Stomach (tissue), 4 donors: ENCODE results near the gene ALG1.

ENCODE experiments used
- EP300 ChIP-seq: sonication (generic); formaldehyde crosslinking; IDR thresholded peaks from one replicate; pipeline ENCODE4 v1.6.1; 2017; ENCODE audit warnings: antibody characterized with exemption
- POLR2A ChIP-seq, 4 donors: fragments of 450-650 bp; IDR thresholded peaks; one replicate each; pipeline ENCODE4 v1.6.1; 2016; ENCODE audit warnings: antibody characterized with exemption in 4 of 4, control low read depth in 2 of 4, mild to moderate bottlenecking in 1 of 4, moderate library complexity in 1 of 4
- POLR2AphosphoS5 ChIP-seq, 3 donors: sonication (generic); formaldehyde crosslinking; IDR thresholded peaks; one replicate each; pipeline ENCODE4 v1.6.1; 2016; ENCODE audit warnings: antibody characterized with exemption in 3 of 3
- TF ChIP-seq, protein P1 (sequence below), 7 experiments: fragments of 450-650 bp in 4 of 7; fragments of 200-600 bp in 3 of 7; sonication (generic) in 3 of 7; IDR thresholded peaks; one replicate each; pipeline ENCODE4 v1.5.1; 2016 to 2019; ENCODE audit warnings: antibody characterized with exemption in 7 of 7, control low read depth in 2 of 7, mild to moderate bottlenecking in 1 of 7

DNA sequence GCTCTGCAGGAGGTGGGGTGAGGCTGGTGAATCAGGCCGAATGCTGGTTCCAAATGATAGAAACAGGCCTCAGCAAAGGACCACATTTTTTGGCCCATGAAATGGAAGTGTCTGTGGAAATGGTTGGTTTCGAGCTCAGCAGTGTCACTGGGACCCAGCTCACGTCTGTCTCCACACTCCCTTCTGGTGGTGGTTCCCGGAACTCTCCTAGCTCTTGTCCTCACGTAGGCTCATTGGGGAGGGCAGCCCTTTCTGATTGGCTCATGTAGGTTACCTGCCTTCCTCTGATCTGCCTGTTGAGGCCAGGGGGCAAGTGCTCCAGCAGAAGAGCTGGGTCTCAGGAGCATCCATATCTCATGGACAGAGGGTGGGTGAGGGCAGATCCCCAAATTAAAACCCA, 4.0 kb downstream of the ALG1 start:
- TF ChIP-seq, protein P1, sequence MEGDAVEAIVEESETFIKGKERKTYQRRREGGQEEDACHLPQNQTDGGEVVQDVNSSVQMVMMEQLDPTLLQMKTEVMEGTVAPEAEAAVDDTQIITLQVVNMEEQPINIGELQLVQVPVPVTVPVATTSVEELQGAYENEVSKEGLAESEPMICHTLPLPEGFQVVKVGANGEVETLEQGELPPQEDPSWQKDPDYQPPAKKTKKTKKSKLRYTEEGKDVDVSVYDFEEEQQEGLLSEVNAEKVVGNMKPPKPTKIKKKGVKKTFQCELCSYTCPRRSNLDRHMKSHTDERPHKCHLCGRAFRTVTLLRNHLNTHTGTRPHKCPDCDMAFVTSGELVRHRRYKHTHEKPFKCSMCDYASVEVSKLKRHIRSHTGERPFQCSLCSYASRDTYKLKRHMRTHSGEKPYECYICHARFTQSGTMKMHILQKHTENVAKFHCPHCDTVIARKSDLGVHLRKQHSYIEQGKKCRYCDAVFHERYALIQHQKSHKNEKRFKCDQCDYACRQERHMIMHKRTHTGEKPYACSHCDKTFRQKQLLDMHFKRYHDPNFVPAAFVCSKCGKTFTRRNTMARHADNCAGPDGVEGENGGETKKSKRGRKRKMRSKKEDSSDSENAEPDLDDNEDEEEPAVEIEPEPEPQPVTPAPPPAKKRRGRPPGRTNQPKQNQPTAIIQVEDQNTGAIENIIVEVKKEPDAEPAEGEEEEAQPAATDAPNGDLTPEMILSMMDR (IDR thresholded peaks at IDR 0.05) = no peak
- no peak for TF ChIP-seq EP300
- TF ChIP-seq POLR2A (IDR thresholded peaks at IDR 0.05) = no peak
- TF ChIP-seq POLR2AphosphoS5 (IDR thresholded peaks at IDR 0.05) = no peak
